Measurements from ENCODE around the gene ATAD1.
"Not testable (repeated sequence)": the region's sequence is repeated elsewhere in the genome, so short reads cannot be mapped to it uniquely, and the experiment has no call there.

Gene ATAD1

GRCh38 chr10:87757685-87758084 lies 60.3 kb downstream of the ATAD1 start:
- no peak for DNase-seq (ENCODE audit: low read depth, low spot score)

- DNase-seq (ENCODE audit: low read depth, low spot score): no peak
These were observed 63.8 kb downstream of the ATAD1 start for GRCh38 chr10:87753995-87754866.

GRCh38 chr10:87752566-87752965 lies 65.5 kb downstream of the ATAD1 start:
- no peak for DNase-seq (ENCODE audit: low read depth, low spot score)

- no peak for DNase-seq (ENCODE audit: low read depth, low spot score)
These were observed 66.8 kb downstream of the ATAD1 start for GRCh38 chr10:87751274-87751673.

- no peak for DNase-seq (ENCODE audit: low read depth, low spot score)
These were observed 67.2 kb downstream of the ATAD1 start for GRCh38 chr10:87750817-87751216.

GRCh38 chr10:87750001-87750671 lies 67.9 kb downstream of the ATAD1 start:
- DNase-seq (ENCODE audit: low read depth, low spot score): no peak

- not testable (repeated sequence) for DNase-seq (ENCODE audit: low read depth, low spot score)
These were observed 69.8 kb downstream of the ATAD1 start for GRCh38 chr10:87748244-87748643.

GRCh38 chr10:87746911-87747310 lies 71.1 kb downstream of the ATAD1 start:
- DNase-seq (ENCODE audit: low read depth, low spot score): no peak

GRCh38 chr10:87744606-87745005 lies 73.4 kb downstream of the ATAD1 start:
- DNase-seq (ENCODE audit: low read depth, low spot score): no peak

- not testable (repeated sequence) for DNase-seq (ENCODE audit: low read depth, low spot score)
These were observed 74.9 kb downstream of the ATAD1 start for GRCh38 chr10:87742992-87743610.

- DNase-seq (ENCODE audit: low read depth, low spot score): no peak
These were observed 77.8 kb downstream of the ATAD1 start for GRCh38 chr10:87740254-87740655.

- no peak for DNase-seq (ENCODE audit: low read depth, low spot score)
These were observed 78.3 kb downstream of the ATAD1 start for GRCh38 chr10:87739703-87740102.

- DNase-seq (ENCODE audit: low read depth, low spot score): not testable (repeated sequence)
These were observed 79.8 kb downstream of the ATAD1 start for GRCh38 chr10:87738253-87738652.

GRCh38 chr10:87734987-87735827 lies 82.8 kb downstream of the ATAD1 start:
- DNase-seq (ENCODE audit: low read depth, low spot score): no peak

- DNase-seq (ENCODE audit: low read depth, low spot score): no peak
These were observed 84.9 kb downstream of the ATAD1 start for GRCh38 chr10:87733081-87733480.

GRCh38 chr10:87729940-87730339 lies 88.1 kb downstream of the ATAD1 start:
- no peak for DNase-seq (ENCODE audit: low read depth, low spot score)

GRCh38 chr10:87724789-87725188 lies 93.2 kb downstream of the ATAD1 start:
- no peak for DNase-seq (ENCODE audit: low read depth, low spot score)

- no peak for DNase-seq (ENCODE audit: low read depth, low spot score)
These were observed 94.5 kb downstream of the ATAD1 start for GRCh38 chr10:87723500-87723899.

GRCh38 chr10:87722716-87723115 lies 95.3 kb downstream of the ATAD1 start:
- DNase-seq (ENCODE audit: low read depth, low spot score): no peak

GRCh38 chr10:87721781-87722180 lies 96.2 kb downstream of the ATAD1 start:
- no peak for DNase-seq (ENCODE audit: low read depth, low spot score)

GRCh38 chr10:87720665-87721064 lies 97.4 kb downstream of the ATAD1 start:
- DNase-seq (ENCODE audit: low read depth, low spot score): no peak

GRCh38 chr10:87716348-87716670 lies 101.7 kb downstream of the ATAD1 start:
- no peak for DNase-seq (ENCODE audit: low read depth, low spot score)

All from activated CD4-positive, CD25-positive, alpha-beta regulatory T cell treated with anti-CD3 and anti-CD28 coated beads, Interleukin-2, amount 50 U/mL, for 16 hours (primary cell).